SJCRH30 (cell line): Measurements from ENCODE around the gene PRKN. TPM values are rescaled to one million over a fixed set of nuclear protein-coding genes. Genes with fewer than 3 reads are reported as not detected.

Experiments
- DNase-seq, 2 experiments: peaks; one replicate each; pipeline ENCODE4 v3.0.0-alpha.2; 2015 to 2020
- H3K27ac ChIP-seq: fragments of 250-450 bp; sonication (Bioruptor Pico); 2 replicates; pipeline ENCODE4 v1.5.1; 2020; ENCODE audit warnings: mild to moderate bottlenecking, moderate library complexity
- H3K27me3 ChIP-seq: fragments of 250-450 bp; sonication (Bioruptor Pico); 2 replicates; pipeline ENCODE4 v1.5.1; 2020; ENCODE audit warnings: mild to moderate bottlenecking, moderate library complexity
- H3K36me3 ChIP-seq: fragments of 250-450 bp; sonication (Bioruptor Pico); 2 replicates; pipeline ENCODE4 v1.5.1; 2020; ENCODE audit warnings: mild to moderate bottlenecking, moderate library complexity
- H3K4me1 ChIP-seq: fragments of 250-450 bp; sonication (Bioruptor Pico); 2 replicates; pipeline ENCODE4 v1.5.1; 2020; ENCODE audit warnings: mild to moderate bottlenecking, moderate library complexity
- H3K4me3 ChIP-seq: fragments of 250-450 bp; sonication (Bioruptor Pico); 2 replicates; pipeline ENCODE4 v1.5.1; 2020; ENCODE audit warnings: mild to moderate bottlenecking, moderate library complexity
- H3K9me3 ChIP-seq: fragments of 250-450 bp; sonication (Bioruptor Pico); replicated peaks from 2 replicates; pipeline ENCODE4 v1.5.1; 2020; ENCODE audit warnings: mild to moderate bottlenecking, moderate library complexity
- total RNA-seq: library from RNA; depleted of rRNA; stranded (reverse); fragments of >200 nt; shearing (Covaris generic); gene quantifications from 2 replicates; pipeline ENCODE4 v1.2.3, GENCODE V29; 2014

PRKN gene
- total RNA-seq, 1 experiment from 2014 or later: not detected

DNA sequence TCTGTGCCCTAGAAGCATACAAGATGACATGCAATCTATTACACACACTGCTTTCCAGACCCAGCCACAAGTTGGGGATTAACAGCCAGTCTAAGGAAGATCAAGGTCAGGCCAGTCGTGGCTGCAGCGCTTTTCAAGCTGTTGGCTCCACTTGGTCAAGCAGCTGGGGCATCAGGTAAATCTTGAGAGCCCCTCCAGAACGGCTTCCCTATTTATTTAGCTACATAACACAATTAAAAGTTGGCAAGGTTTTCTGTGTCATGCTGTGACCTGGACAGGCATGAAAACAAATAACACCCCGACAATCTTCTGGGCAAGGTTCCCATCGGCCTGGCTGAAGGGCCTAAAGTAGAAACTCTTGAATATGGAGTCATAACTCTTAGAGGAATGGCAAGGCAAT, 524.3 kb downstream of the PRKN start:
- Histone ChIP-seq H3K4me1 (no peaks in the 10 kb centered on the region), H3K36me3 (no peaks in the 10 kb centered on the region; the same call in 1 of the 2 replicates), H3K4me3 (no peak overlapping the region), H3K27ac (no peak overlapping the region), H3K27me3 (peaks cover 4% of the 10 kb centered on the region; the same call in 1 of the 2 replicates), H3K9me3 (no peaks in the 10 kb centered on the region)
- no peak for DNase-seq

DNA sequence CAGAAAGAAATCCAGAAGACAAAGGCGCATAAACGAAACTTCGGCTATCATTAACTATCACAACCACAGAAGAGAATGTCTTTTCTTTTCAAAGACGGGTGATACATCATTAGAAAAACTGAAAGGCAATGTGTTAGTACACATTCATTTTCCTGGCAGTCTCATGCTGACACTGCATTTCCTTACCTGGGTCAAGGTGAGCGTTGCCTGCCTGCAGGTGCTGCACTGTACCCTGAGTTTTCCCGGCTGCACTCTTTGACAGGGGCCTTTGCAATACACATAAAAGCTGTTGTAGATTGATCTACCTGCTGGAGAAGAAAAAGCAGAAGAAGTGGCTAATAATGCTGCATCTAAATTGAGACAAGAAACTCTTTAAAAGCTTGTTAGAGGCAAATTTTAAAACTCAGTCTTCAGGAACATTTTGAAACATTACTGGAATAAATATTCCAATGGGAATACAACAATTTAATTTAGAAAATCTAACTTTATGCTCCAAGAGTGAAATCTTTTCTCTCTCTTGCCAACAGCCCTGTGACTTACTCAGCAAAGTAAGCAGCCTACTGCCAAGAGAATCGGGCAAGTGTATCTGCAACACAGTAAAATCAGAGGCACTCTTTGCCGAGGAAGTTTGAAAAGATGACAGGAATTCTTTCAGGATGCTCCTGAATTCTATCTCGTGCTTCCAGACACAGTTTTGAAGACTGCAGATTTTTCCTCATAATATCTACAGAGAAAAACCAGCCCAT, 526.4 kb downstream of the PRKN start:
- Histone ChIP-seq H3K4me3 (no peak overlapping the region), H3K36me3 (no peaks in the 10 kb centered on the region; the same call in 1 of the 2 replicates), H3K27ac (no peak overlapping the region), H3K27me3 (peaks cover 4% of the 10 kb centered on the region; the same call in 1 of the 2 replicates), H3K4me1 (no peaks in the 10 kb centered on the region), H3K9me3 (no peaks in the 10 kb centered on the region)
- no peak for DNase-seq

DNA sequence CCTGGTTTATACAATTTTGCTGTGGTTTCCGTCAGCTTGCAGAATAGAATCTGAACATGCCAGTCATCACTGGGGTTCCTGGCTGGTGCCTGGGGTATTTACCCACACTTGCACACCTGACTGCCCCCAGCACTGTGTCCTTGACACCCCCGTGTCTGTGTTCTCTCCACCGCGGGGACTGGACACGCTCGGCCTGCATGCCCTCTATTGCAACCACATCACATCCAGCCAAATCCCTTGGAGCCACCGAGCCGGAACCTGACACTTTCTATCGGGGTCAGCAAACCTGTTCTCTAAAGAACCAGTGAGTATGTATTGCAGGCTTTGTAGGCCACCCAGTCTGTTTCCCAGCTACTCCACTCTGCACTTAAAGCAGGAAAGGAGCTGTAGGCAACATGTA, 527.5 kb downstream of the PRKN start:
- Histone ChIP-seq H3K27me3 (peaks cover 4% of the 10 kb centered on the region; the same call in 1 of the 2 replicates), H3K9me3 (no peaks in the 10 kb centered on the region), H3K4me3 (no peak overlapping the region), H3K27ac (no peak overlapping the region), H3K36me3 (no peaks in the 10 kb centered on the region; the same call in 1 of the 2 replicates), H3K4me1 (no peaks in the 10 kb centered on the region)
- DNase-seq: no peak

DNA sequence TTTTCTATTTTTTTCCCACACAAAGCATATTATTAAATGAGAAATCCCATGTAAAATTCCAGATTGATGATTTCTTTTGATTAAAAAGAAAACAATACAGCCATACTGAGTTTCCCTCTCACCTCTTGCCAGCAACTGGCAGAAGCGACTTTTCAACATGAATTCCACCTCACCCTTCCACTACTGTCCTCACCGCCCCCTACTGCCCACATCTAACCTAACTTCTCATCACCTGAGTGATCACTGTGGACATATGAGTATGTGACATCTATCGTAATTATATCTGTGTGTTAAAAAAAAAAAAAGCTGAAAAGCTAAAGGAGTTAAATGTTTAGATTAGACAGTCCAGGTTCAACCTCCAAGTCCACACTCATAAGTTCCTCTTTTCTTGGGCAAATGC, 528.6 kb downstream of the PRKN start:
- no peak for DNase-seq
- H3K27me3 ChIP-seq: peaks cover 4% of the 10 kb centered on the region; the same call in 1 of the 2 replicates
- no peaks in the 10 kb centered on the region for H3K4me1 ChIP-seq
- H3K9me3 ChIP-seq: no peaks in the 10 kb centered on the region
- H3K36me3 ChIP-seq: no peaks in the 10 kb centered on the region; the same call in 1 of the 2 replicates
- H3K4me3 ChIP-seq: no peak overlapping the region
- H3K27ac ChIP-seq: no peak overlapping the region

DNA sequence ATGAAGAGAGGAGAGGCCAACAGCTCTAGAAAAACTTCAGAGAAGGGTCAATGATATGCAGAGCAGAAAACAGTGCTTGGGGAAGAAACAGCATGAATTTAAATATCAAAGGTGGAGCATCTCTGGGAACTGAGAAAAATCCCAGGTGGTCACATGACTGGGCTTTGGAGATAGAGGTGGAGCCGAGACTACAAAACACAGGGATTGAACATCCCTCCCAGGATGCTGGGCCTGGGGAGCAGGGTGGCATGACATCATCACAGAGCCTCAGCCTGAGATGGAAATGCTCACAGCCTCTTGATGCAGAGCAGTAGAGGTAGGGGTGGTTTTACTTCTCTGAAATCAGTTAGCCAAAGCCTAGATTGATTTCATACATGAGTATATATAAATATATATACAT, 529.5 kb downstream of the PRKN start:
- no peaks in the 10 kb centered on the region; the same call in 1 of the 2 replicates for H3K36me3 ChIP-seq
- H3K9me3 ChIP-seq: no peaks in the 10 kb centered on the region
- H3K4me1 ChIP-seq: no peaks in the 10 kb centered on the region
- no peak overlapping the region for H3K27ac ChIP-seq
- H3K27me3 ChIP-seq: peaks cover 6% of the 10 kb centered on the region; the same call in 1 of the 2 replicates
- no peak overlapping the region for H3K4me3 ChIP-seq
- DNase-seq: no peak

DNA sequence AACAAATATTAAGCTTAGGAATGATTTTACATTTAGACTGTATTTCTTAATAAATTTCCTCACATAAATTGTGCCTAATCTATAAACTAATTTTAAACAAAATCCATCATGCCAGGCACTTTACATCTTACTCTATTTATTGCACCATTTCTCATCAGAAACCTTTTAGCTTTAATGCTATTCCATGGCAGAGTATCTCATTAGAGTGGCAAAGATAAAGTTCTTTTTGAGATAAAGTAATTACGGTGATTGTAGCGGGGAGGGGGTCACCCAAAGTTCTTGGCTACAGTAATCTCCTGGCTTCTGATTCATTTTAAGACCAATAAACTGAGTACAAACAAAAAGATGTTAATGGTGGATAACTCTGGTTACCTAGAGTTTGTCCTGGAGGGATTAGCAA, 532.1 kb downstream of the PRKN start:
- DNase-seq: no peak
- H3K4me1 ChIP-seq: no peaks in the 10 kb centered on the region
- H3K27ac ChIP-seq: no peak overlapping the region
- no peaks in the 10 kb centered on the region for H3K9me3 ChIP-seq
- H3K36me3 ChIP-seq: no peaks in the 10 kb centered on the region
- H3K4me3 ChIP-seq: no peak overlapping the region
- peaks cover 6% of the 10 kb centered on the region; the same call in 1 of the 2 replicates for H3K27me3 ChIP-seq

DNA sequence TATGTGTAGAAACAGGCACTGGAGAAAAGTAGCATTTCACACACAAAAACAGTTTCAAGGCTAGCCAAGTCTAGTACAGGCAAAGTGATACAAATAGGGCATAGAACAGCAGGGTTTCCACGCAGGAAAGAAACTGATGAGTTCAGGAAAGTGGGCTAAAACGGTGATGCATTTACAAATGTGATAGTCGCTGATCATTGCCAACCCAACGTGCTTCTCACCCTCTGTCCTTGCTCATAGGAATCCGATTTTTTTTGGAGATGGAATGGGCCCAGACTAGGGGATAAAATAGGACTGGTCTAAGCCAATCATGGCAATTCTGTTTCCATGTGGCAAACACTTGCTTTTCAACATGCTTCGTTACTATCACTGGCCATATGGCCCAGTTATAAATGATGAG, 536.6 kb downstream of the PRKN start:
- H3K4me1 ChIP-seq: no peaks in the 10 kb centered on the region
- H3K4me3 ChIP-seq: no peak overlapping the region
- H3K36me3 ChIP-seq: no peaks in the 10 kb centered on the region
- H3K9me3 ChIP-seq: no peaks in the 10 kb centered on the region
- H3K27ac ChIP-seq: no peak overlapping the region
- peaks cover 9% of the 10 kb centered on the region for H3K27me3 ChIP-seq
- no peak for DNase-seq

DNA sequence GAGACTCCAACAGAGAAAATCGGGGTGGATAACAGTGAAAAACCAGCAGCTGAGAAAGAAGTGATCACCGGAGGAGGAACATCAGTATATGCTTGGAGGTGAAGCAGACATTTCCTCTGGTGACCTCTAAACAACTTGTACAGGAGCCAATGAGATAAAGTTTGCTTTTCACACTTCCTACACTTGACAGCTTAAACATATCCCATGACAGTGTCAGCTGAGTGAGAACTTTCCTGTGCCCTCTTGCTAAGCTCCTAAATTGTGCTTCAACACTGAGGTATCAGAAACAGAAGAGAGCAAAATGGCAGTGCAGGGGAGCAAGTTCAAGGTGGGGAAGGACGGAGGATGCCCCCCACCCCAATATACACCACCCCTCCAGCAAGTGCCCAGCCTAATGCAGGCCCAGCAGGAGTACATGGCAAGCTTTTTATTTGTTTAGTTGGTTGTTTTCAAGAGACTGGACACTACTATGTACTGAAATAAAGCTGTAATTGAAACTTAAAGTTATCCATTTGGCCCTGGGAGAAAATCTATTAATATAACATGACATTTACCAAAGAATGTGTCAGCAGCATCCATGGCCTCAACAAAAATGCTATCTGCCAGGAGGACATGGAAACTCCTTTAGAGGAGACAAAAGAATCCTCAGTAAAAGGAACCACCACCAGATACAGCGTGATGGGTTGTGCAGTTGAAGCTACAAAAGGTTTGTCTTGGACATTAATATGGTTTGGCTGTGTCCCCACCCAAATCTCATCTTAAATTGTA, 540.2 kb downstream of the PRKN start:
- H3K4me3 ChIP-seq: no peak overlapping the region
- H3K9me3 ChIP-seq: no peaks in the 10 kb centered on the region
- H3K27me3 ChIP-seq: peaks cover 10% of the 10 kb centered on the region
- no peaks in the 10 kb centered on the region for H3K4me1 ChIP-seq
- DNase-seq: no peak
- H3K27ac ChIP-seq: no peak overlapping the region
- no peaks in the 10 kb centered on the region for H3K36me3 ChIP-seq

DNA sequence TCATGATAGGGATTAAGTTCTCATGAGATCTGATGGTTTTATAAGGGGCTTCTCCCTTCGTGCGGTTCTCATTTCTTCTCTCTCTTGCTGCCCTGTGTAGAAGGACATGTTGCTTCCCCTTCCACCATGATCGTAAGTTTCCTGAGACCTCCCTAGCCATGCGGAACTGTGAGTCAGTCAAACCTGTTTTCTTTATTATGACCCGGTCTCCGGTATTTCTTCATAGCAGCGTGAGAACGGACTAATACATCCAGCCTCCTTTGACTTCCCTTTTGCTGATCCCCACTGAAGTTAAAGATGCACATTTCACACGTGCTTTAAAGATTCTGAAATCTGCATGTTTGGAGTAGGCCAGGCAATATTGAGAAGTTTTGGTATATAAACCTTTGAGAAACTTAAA, 543.1 kb downstream of the PRKN start:
- no peak for DNase-seq
- H3K36me3 ChIP-seq: no peaks in the 10 kb centered on the region
- peaks cover 7% of the 10 kb centered on the region for H3K27me3 ChIP-seq
- no peak overlapping the region for H3K4me3 ChIP-seq
- no peak overlapping the region for H3K27ac ChIP-seq
- H3K9me3 ChIP-seq: no peaks in the 10 kb centered on the region
- H3K4me1 ChIP-seq: no peaks in the 10 kb centered on the region

DNA sequence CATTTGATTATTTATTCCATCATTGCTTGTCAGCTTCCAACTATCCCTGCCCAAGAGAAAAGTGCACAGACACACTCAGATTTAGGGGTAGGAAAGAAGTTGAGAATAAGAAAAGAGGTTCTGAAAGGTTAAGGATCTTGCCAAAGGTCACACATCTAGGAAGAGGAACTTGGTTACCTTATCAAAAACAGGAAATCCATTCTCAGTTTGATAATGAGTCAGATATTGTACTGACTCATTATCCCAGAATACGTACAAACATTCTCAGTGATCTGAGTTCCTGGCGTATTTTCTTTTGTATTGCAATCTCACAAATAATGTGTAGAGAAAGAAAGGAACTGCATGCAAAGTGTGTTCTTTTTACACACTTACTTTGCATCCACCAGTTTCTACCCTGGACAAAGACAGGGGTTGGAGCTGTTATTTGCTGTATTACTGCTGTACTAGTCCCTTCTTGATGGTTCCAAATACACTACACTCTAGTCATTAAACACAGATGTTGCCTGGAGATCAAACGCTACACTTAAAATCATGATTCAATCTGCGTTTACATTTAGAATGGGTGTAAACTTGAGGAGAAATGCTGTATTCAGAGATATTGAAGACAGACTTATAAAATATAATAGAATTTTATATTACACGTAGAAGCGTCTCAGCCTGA, 545.7 kb downstream of the PRKN start:
- no peak overlapping the region for H3K4me3 ChIP-seq
- no peaks in the 10 kb centered on the region for H3K9me3 ChIP-seq
- H3K4me1 ChIP-seq: no peaks in the 10 kb centered on the region
- no peak for DNase-seq
- H3K27ac ChIP-seq: no peak overlapping the region
- no peaks in the 10 kb centered on the region for H3K36me3 ChIP-seq
- peaks cover 7% of the 10 kb centered on the region; the same call in 1 of the 2 replicates for H3K27me3 ChIP-seq

DNA sequence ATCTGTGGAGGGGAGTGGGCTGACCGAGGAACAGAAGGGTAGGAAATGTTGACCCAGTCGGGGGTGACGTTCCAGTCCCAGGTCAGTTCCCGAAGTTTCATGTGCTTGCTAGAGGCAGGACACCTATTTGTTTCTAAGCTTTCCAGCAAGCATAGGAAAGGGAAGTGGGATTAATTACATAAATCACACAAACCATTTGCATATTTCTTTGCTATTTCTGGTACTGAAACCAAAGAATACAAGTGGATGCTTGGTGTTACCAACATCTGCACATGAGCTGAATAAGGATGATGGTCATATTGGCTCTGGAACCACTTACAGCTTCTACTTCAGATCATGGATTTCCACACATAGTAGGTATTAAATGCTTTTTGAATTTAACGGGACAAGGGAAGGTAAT, 546.5 kb downstream of the PRKN start:
- Histone ChIP-seq H3K4me3 (no peak overlapping the region), H3K4me1 (no peaks in the 10 kb centered on the region), H3K9me3 (no peaks in the 10 kb centered on the region), H3K27ac (no peak overlapping the region), H3K27me3 (peaks cover 4% of the 10 kb centered on the region; the same call in 1 of the 2 replicates), H3K36me3 (no peaks in the 10 kb centered on the region)
- no peak for DNase-seq

DNA sequence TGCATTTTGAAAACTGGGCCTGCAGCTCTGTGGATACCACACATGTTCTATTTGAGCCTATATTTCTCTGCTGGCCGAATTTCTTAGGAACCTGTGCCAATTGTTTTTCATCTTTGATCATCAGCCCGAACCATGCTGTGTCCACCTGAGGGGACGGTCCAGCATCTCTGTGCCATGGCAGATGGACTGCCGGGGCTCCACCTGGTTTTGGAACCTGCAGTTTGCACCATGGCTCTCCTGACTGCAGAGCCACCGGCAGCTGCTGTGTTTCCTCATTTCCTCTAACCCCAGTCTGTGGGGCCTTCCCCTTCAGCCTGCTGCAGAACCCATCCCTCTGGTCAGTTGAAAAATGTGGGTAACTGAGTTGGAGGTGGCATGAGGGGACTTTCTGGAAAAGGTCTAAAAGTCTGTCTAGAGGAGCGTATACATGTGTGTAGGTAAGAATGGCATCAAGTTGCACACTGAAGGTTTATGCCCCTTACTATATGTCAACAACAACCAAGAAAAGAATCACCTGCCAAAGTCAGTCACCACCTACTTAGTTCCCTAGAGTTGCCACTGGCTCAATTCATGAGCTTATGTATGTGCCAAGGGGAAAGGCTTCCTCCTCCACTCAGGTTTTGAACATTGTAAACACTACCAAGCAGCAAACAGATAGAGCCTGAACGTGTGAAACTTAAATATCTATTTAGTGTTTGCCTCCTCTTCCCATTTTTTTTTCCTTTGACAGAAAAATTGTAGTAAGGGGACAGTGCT, 548.2 kb downstream of the PRKN start:
- no peak overlapping the region for H3K27ac ChIP-seq
- no peaks in the 10 kb centered on the region for H3K9me3 ChIP-seq
- no peaks in the 10 kb centered on the region; the same call in 1 of the 2 replicates for H3K27me3 ChIP-seq
- no peak overlapping the region for H3K4me3 ChIP-seq
- peak in 1 of 2 experiments; percentile 33 for DNase-seq
- H3K4me1 ChIP-seq: no peaks in the 10 kb centered on the region
- H3K36me3 ChIP-seq: no peaks in the 10 kb centered on the region

DNA sequence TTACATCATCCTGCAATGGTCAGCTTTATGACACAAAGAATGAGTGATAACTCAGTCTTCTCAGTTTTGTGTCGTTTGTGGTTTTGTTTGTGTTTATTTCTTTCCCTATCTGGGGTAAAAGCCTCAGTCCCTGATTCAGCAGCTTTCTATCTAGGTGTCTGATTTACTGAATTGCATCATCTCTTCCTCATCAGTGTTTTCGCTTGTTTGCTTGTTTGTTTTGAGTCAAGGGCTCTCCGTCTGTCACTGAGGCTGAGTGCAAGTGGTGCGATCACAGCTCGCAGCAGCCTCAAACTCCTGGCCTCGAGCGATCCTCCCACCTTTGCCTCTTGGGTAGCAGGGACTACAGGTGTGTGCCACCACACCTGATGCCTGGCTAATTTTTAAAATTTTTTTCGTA, 548.9 kb downstream of the PRKN start:
- no peak overlapping the region for H3K27ac ChIP-seq
- no peaks in the 10 kb centered on the region for H3K4me1 ChIP-seq
- H3K36me3 ChIP-seq: no peaks in the 10 kb centered on the region
- DNase-seq: no peak
- H3K4me3 ChIP-seq: no peak overlapping the region
- H3K9me3 ChIP-seq: no peaks in the 10 kb centered on the region
- H3K27me3 ChIP-seq: no peaks in the 10 kb centered on the region; the same call in 1 of the 2 replicates

DNA sequence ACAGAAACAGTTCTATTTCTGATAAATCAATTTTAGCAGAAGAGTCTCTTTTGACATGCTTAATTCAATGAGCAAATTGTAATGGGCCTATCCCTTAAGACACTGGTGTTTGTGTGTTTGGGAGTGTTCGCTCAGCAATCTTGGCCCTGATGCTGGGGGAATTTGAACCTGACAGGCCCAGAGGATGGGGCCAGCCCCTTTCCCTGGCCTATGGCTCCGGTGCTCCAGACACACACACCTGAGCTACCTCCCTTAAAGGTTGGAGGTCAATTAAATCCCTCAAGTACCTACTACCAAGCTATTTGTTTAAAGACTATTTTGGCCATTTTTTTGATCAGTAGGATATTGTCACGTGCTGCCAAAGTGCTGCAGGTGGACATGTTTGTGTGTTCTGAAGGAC, 549.3 kb downstream of the PRKN start:
- Histone ChIP-seq H3K36me3 (no peaks in the 10 kb centered on the region), H3K9me3 (no peaks in the 10 kb centered on the region), H3K27me3 (no peaks in the 10 kb centered on the region; the same call in 1 of the 2 replicates), H3K27ac (no peak overlapping the region), H3K4me1 (no peaks in the 10 kb centered on the region), H3K4me3 (no peak overlapping the region)
- DNase-seq: no peak
